OCI-LY1 (cell line): Measurements from ENCODE around the gene BRD7.

Experiments used
- H2AFZ ChIP-seq: fragments of 200-600 bp; sonication (generic), shearing (Covaris generic); 2 replicates; pipeline ENCODE4 v1.6.0; 2014; ENCODE audit warnings: antibody characterized with exemption, mild to moderate bottlenecking, low read length
- H3F3A ChIP-seq: fragments of 200-600 bp; sonication (generic), shearing (Covaris generic); 2 replicates; pipeline ENCODE4 v1.6.0; 2014; ENCODE audit warnings: mild to moderate bottlenecking, antibody characterized with exemption, low read length, moderate library complexity; ENCODE audit not compliant: insufficient read depth
- H3K27ac ChIP-seq: fragments of 200-600 bp; sonication (generic); 2 replicates; pipeline ENCODE4 v1.5.1; 2014; ENCODE audit warnings: low read length, mixed run types, mild to moderate bottlenecking, low read depth; ENCODE audit not compliant: poor library complexity, severe bottlenecking
- H3K27me3 ChIP-seq: fragments of 200-600 bp; sonication (generic); 2 replicates; pipeline ENCODE4 v1.6.0; 2014; ENCODE audit warnings: antibody characterized with exemption, mild to moderate bottlenecking, low read length, moderate library complexity; ENCODE audit not compliant: insufficient read depth
- H3K36me3 ChIP-seq: fragments of 200-600 bp; sonication (generic); 2 replicates; pipeline ENCODE4 v1.6.1; 2014; ENCODE audit warnings: mild to moderate bottlenecking, antibody characterized with exemption, low read length, moderate library complexity, mixed read lengths; ENCODE audit not compliant: insufficient read depth
- H3K4me1 ChIP-seq: fragments of 200-600 bp; sonication (generic); 2 replicates; pipeline ENCODE4 v1.5.1; 2014; ENCODE audit warnings: mild to moderate bottlenecking, low read length, moderate library complexity; ENCODE audit not compliant: insufficient read depth, severe bottlenecking
- H3K4me2 ChIP-seq: fragments of 200-600 bp; sonication (generic), shearing (Covaris generic); 2 replicates; pipeline ENCODE4 v1.6.1; 2014; ENCODE audit warnings: low read length
- H3K4me3 ChIP-seq: fragments of 200-600 bp; sonication (generic); 2 replicates; pipeline ENCODE4 v1.5.1; 2014; ENCODE audit warnings: low read length, low read depth, mild to moderate bottlenecking, mixed read lengths; ENCODE audit not compliant: poor library complexity, severe bottlenecking
- H3K79me2 ChIP-seq: fragments of 200-600 bp; shearing (Covaris generic); 2 replicates; pipeline ENCODE4 v1.6.1; 2016; ENCODE audit warnings: mixed run types, low read length, mixed read lengths; ENCODE audit not compliant: insufficient read depth
- H3K9ac ChIP-seq: fragments of 200-600 bp; sonication (generic), shearing (Covaris generic); 2 replicates; pipeline ENCODE4 v1.6.1; 2014; ENCODE audit warnings: mild to moderate bottlenecking, low read length, mixed read lengths
- H3K9me2 ChIP-seq: fragments of 200-600 bp; sonication (generic), shearing (Covaris generic); 2 replicates; pipeline ENCODE4 v1.6.1; 2014; ENCODE audit warnings: low read depth, mild to moderate bottlenecking, low read length, mixed read lengths
- H3K9me3 ChIP-seq: fragments of 200-600 bp; shearing (Covaris generic); 2 replicates; pipeline ENCODE4 v1.6.1; 2014; ENCODE audit warnings: low read length, mixed read lengths
- H4K20me1 ChIP-seq: fragments of 200-600 bp; sonication (generic), shearing (Covaris generic); 2 replicates; pipeline ENCODE4 v1.6.0; 2016; ENCODE audit warnings: mild to moderate bottlenecking, low read length; ENCODE audit not compliant: insufficient read depth
- EZH2 ChIP-seq: fragments of 200-600 bp; sonication (generic), shearing (Covaris generic); IDR thresholded peaks from 2 replicates; pipeline ENCODE4 v1.8.0; 2017; ENCODE audit warnings: borderline replicate concordance, mixed run types, mild to moderate bottlenecking, antibody characterized with exemption, low read length, moderate library complexity, mixed read lengths
- TF ChIP-seq, protein P1 (sequence below): fragments of 200-600 bp; sonication (generic), shearing (Covaris generic); IDR thresholded peaks from 2 replicates; pipeline ENCODE4 v1.5.1; 2017; ENCODE audit warnings: mild to moderate bottlenecking, antibody characterized with exemption, low read length, moderate library complexity, mixed read lengths

The BRD7 gene

DNA sequence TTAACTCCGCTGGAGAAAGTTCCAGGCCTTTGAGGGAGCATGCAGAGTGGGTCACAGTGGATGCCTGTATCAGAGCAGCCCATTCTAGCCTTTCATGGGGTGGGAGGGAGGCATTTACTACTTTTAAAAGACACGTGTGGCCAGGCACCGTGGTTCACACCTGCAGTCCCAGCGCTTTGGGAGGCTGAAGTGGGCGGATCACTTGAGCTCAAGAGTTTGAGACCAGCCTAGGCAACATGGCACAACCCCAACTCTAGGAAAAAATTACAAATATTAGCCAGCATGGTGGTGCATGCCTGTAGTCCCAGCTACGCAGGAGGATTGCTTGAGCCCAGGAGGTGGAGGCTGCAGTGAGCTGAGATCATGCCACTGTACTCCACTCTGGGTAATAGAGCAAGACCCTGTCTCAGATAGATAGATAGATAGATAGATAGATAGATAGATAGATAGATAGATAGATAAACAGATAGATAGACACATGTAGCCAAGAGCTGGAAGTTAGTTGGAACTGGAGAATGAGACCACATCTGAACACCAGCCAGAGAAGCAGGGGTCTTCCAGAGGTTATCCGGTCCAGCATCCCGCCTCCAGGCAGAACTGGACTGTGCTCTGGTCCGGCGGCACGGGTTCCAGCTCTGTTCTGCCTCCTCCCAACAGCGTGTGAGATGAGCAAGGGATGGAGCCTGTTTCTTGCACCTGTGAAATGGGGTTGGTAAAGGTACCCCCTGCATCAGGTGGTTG lies 98.8 kb downstream of the BRD7 start:
- no peak overlapping the region for H3K4me3 ChIP-seq
- H3K27me3 ChIP-seq, result no peaks in the 10 kb centered on the region
- H3K79me2 ChIP-seq, result no peaks in the 10 kb centered on the region
- H4K20me1 ChIP-seq, result no peaks in the 10 kb centered on the region
- H3K9me2 ChIP-seq, result no peaks in the 10 kb centered on the region
- H3K4me1 ChIP-seq, result peaks cover 43% of the 10 kb centered on the region
- no peak overlapping the region for H3K27ac ChIP-seq
- H2AFZ ChIP-seq, result no peak overlapping the region
- H3K36me3 ChIP-seq, result no peaks in the 10 kb centered on the region
- H3K9ac ChIP-seq, result no peak overlapping the region
- no peaks in the 10 kb centered on the region for H3K9me3 ChIP-seq
- H3K4me2 ChIP-seq, result no peak overlapping the region
- no peaks in the 10 kb centered on the region for H3F3A ChIP-seq
- TF ChIP-seq, protein P1, sequence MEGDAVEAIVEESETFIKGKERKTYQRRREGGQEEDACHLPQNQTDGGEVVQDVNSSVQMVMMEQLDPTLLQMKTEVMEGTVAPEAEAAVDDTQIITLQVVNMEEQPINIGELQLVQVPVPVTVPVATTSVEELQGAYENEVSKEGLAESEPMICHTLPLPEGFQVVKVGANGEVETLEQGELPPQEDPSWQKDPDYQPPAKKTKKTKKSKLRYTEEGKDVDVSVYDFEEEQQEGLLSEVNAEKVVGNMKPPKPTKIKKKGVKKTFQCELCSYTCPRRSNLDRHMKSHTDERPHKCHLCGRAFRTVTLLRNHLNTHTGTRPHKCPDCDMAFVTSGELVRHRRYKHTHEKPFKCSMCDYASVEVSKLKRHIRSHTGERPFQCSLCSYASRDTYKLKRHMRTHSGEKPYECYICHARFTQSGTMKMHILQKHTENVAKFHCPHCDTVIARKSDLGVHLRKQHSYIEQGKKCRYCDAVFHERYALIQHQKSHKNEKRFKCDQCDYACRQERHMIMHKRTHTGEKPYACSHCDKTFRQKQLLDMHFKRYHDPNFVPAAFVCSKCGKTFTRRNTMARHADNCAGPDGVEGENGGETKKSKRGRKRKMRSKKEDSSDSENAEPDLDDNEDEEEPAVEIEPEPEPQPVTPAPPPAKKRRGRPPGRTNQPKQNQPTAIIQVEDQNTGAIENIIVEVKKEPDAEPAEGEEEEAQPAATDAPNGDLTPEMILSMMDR, result no peak

DNA sequence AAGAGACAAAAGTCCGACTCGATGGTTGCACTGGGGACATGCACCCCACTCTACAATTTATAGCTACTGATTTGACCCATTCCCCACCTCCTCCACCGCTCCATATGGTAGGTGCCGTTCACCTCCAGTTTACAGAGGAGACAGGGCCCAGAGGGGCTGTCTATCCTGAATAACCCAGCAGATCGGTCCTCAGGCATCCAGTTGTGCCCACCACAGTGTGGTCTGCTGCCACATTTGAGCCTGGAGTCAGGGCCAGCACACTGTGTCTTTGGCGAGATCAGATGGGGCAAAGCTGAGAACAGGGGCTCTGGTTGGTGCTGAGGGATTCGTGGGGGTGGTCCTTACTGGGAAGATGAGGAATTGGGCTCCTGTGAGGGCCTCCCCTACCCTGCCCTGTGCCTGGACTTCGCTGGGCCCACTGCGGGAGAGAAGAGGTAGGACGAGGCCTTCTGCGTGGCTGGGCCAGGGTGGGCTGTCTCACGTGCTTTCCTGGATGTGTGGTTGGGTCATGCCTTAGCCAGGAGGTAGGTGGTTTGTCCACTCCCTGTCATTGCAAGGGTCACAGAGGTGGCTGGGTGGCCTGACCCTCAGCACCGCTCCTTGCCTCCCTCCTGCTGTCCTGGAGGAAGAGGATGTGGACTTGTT lies 99.6 kb downstream of the BRD7 start:
- H3K4me1 ChIP-seq, result peaks cover 40% of the 10 kb centered on the region
- no peaks in the 10 kb centered on the region for H3K27me3 ChIP-seq
- H3K4me2 ChIP-seq, result no peak overlapping the region
- no peaks in the 10 kb centered on the region for H3K79me2 ChIP-seq
- no peaks in the 10 kb centered on the region for H4K20me1 ChIP-seq
- H3K36me3 ChIP-seq, result no peaks in the 10 kb centered on the region; the same call in 1 of the 2 replicates
- no peak overlapping the region for H2AFZ ChIP-seq
- no peaks in the 10 kb centered on the region for H3K9me3 ChIP-seq
- TF ChIP-seq EZH2, result no peak
- TF ChIP-seq, protein P1, result no peak
- no peak overlapping the region for H3K27ac ChIP-seq
- H3K9ac ChIP-seq, result no peak overlapping the region
- H3K4me3 ChIP-seq, result no peak overlapping the region
- no peaks in the 10 kb centered on the region for H3F3A ChIP-seq
- H3K9me2 ChIP-seq, result no peaks in the 10 kb centered on the region

DNA sequence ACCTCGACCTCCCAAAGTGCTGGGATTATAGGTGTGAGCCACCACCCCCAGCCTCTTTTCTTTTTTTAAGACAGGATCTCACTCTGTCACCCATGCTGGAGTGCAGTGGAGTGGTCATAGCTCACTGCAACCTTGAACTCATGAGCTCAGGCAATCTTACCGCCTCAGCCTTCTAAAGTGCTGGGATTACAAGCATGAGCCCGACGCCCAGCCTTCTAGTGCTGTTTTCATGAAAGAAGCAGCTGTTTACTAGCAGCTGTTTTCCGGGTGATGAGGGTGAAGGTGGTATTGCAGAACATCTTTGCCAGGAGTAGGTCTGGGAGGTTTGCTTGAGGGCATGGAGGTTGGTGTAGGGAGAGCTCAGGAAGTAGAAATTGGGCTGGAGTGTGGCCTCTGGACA lies 100.4 kb downstream of the BRD7 start:
- Histone ChIP-seq H4K20me1 (no peaks in the 10 kb centered on the region), H3K9me3 (no peaks in the 10 kb centered on the region), H3F3A (no peaks in the 10 kb centered on the region), H3K36me3 (no peaks in the 10 kb centered on the region; the same call in 1 of the 2 replicates), H3K79me2 (no peaks in the 10 kb centered on the region), H3K4me3 (no peak overlapping the region), H3K27ac (no peak overlapping the region), H2AFZ (no peak overlapping the region), H3K27me3 (no peaks in the 10 kb centered on the region), H3K4me2 (no peak overlapping the region), H3K9me2 (no peaks in the 10 kb centered on the region), H3K4me1 (peaks cover 38% of the 10 kb centered on the region), H3K9ac (no peak overlapping the region)
- TF ChIP-seq EZH2, result no peak
- TF ChIP-seq, protein P1, result no peak
